NCI-H2107 (cell line): ENCODE results near the gene ICAM3.
"Not testable (repeated sequence)": the region's sequence is repeated elsewhere in the genome, so short reads cannot be mapped to it uniquely, and the experiment has no call there.

Source experiments
- DNase-seq: peaks from one replicate; lab custom pipeline; 2025; lab: John Stamatoyannopoulos, UW

The ICAM3 gene

DNA sequence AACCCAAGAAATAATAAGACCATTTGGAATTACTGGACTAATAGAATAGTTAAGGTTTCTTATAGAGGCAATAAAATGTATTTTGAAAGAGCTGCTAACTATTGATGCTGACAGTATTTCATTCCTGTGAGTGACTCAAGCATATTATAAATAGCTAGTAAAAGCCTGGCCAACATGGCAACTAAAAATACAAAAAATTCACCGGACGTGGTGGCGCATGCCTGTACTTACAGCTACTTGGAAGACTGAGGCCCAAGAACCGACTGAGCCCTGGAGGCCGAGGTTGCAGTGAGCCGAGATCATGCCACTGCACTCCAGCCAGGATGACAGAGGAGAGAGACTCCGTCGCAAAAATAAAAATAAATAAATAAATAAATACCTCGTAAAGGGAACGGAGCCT lies 5.4 kb upstream of the ICAM3 start:
- DNase-seq: no peak

DNA sequence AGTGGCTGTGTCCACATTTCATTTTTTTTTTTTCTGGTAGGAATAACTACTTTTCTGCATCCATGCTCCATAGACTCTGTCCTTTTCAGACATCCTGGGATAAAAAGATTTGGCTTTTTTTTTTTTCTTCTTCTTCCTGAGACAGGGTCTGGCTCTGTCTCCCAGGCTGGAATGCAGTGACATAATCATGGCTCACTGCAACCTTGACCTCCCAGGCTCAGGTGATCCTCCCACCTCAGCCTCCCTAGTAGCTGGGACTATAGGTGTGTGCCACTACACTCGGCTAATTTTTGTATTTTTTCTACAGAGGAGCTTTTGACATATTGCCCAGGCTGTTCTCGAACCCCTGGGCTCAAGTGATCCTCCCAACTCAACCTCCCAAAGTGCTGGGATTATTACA lies 4.1 kb upstream of the ICAM3 start:
- no peak for DNase-seq

DNA sequence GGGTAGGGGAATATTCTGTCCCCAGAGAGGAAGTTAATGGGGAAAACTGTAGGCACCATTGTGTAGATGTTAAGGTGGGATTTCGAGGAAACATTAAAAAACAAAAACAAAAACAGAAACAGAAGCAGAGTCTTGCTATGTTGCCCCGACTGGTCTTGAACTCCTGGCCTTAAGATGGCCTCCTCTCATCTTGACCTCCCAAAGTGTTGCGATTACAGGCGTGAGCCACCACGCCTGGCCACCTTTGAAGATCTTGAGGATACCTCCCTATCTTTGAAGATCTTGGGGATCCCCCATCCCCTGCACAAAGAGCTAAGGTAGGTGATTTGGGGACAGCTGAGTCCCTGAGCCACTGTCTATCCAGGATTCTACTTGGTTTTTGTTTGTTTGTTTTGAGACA lies 553 bp upstream of the ICAM3 start:
- no peak for DNase-seq

DNA sequence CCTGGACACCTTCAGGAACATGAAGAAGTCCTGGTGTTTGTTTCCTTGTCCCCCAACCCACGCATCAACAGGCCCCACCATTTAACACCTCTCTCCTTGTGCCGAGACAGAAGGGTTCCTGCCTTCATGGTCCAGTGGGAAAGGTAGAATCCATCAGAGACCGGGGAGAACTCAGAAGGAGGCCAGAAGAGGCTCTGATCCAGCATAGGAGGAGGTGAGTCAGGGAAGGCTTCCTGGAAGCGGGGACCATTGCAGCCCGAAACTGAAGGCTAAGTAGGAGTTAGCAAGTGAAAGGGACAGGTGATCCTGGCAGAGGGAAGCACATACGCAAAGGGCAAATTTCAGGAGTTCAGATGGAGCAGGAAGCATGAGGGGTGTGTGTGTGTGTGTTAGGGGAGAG lies 484 bp downstream of the ICAM3 start:
- DNase-seq: no peak

DNA sequence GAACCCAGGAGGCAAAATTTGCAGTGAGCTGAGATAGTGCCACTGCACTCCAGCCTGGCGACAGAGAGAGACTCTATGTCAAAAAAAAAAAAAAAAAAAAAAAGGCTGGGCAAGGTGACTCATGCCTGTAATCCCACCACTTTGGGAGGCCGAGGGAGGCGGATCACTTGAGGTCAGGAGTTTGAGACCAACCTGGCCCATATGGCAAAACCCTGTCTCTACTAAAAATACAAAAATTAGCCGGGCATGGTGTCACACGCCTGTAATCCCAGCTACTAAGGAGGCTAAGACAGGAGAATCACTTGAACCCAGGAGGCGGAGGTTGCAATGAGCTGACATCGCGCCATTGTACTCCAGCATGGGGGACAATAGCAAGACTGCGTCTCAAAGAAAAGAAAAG lies 2.7 kb downstream of the ICAM3 start:
- not testable (repeated sequence) for DNase-seq

DNA sequence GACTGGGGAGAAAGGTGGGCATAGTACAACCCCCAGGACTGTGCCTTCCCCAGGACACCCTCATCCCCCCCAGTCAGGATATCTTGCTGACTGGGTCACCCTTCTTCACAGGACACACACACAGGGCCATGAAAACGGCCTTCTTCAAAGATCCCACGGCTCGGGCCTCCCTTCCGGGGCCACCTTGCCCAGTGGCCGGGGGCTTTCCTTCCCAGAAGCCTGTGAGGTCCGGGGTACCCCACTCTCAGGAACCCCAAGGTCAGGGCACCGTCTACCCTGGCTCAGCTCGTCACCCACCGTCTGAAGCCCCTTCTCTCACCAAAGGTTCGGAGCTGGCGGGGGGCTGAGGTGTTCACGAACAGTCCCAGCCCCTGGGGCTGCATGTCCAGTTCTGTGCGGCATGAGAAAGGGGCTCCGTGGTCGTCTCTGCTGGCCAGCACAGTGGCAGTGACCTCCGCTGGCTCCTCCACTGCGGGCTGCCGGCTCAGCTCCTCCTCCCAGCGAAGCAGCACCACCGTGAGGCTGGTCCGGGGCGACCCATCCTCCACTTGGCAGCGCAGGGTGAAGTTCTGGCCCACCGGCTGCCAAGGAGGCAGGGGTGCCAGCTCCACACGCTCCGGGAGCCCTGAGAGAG lies 4.0 kb downstream of the ICAM3 start:
- DNase-seq: no peak

DNA sequence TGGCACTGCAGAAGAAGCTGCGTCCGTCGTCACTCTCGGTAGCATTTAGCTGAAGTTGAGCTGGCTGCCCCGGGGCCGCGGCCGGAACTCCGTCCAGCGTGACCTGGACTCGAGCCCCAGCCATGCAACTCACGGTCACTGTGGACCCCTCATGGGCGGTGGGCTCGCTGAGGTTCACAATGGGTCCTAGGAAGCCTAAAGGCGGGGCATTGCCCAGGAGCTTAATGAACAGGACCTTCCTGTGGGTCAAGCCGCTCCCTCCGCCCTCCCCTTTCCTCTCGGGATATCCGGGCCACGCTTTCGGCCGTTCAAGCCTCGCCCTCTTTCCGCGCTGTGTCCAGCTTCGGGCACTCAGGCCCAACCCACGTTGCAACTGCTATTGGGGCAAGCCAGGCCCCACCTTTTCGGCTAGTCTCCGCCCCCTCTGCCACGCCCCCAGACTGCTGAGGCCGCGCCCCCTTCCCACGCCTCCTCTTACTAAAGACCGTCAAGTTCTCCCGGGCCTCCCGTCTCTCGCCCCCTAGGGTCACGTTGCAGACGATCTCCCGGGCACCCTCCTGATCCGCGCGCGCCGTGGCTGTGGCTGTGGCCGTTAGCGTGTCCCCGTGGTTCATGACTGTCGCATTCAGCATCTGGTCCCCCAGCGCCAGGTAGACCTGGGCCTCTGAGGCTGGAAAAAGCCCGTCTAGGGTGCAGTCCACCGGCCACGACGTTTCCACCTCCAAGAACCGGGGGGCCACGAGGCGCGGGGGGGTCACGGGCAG lies 4.7 kb downstream of the ICAM3 start:
- DNase-seq: no peak

DNA sequence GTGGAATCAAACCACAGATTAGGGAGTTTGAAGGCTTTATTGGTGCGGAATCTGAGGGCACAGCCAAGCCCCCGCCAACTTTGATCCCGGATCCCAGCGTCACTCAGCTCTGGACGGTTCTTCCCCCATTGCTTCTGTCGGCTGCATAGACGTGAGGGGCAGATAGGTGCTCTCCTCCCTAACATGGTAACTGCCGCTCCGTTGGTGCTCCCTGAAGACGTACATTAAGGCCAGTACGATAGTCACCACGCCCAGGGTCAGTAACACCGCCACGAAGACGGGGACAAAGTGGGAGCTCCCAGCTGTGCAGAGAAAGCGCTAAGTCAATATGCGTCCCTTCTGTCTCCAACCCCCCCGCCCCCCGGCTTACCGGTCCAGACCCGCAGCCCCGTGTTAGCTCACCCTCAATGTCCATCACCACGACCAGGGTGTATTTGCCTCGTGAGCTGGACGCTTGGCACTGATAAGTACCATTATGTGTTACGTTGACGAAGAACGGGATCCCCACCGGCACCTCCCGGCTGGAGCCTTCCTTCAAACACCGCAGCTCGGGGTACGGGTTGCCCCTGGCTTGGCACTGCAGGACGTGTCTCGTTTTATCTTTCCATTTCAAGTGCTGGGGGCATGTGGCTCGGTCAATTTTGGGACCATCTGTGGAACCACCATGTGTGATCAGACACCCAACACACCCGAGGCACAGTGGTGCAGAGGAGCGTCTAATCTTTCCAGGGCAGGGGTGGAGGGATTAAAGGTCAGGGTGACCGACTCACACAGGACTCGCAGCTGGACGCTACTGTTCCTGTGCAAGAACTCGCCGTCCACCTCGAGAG lies 5.5 kb downstream of the ICAM3 start:
- DNase-seq: no peak

DNA sequence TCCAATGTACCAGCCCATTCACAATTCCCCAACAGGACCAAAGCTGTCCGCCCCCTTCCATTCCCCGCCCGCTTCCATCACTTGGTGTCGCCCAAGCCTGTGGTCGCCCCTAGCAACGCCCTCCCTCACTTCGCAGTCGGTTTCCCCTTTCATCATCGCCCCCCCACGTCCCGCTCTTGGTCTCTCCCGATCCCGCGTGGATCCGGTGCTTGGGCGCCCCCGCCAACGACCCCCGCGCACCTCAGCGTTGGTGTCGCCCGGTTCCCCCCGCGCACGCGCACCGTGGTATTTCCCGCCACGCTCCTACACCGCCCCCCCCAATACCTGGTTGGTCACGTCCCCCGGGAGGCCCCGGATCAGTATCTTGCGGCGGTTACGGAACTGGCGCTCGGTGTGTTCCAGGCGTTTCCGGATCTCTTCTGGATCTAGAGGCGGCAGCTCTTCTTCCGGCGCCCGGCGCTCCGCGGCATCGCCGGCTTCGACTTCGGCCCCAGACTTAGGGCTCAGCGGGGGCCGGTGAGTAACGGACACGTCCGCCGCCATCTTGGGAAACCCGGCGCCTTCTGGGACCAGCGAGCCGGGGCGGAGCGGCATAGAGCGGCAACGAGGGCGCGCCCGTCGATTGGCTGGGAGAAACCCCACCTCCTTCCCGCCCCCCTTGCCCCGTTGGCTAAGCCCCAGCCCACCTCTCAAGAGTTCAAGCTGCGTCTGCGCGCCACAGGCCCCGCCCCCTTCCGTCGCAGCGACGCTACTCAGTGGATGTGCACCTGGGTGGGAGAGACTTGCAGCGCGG lies 6.3 kb downstream of the ICAM3 start, which contains the start of gene RAVER1:
RAVER1 (minus strand) TSS at position 565 of the 793 bp plus-strand sequence; CDS start at position 543, 22 bp downstream.
- DNase-seq: peak; percentile 95

DNA sequence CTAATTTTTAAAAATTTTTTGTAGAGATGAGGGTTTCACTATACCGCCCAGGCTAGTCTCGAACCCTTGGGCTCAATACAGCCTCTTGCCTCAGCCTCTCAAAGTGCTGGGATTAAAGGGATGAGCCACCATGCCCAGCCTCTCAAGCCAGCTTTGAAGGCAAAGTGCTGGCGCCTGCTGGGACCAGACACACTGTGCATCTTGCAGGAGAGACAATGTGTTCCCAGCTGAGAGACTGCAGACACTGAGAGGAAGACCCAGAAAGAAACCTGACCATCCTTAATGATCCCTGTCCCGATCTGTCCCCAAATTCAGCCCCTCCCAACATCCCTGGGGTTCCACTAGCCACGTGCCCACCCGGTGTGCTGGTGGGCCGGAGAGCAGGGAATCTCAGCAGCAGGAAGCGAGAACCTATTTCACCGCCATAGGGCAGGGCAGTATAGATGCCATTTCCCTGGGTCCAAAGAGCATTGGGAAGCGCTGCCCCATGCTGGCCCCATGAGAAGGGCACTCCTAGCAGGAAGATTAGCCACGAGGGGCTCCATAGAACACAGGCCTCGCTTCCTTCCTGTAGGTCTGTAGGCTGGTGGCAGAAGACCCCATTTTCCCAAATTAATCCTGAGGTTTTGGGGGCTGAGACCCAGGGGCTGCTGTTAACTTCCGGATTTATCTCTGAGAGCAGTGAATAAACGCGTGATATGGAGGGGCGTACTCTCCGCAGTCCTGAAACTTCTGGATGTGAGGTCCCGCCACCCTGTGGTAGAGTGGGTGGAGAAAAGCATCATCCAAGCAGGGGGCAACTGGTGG lies 7.1 kb downstream of the ICAM3 start:
- no peak for DNase-seq

DNA sequence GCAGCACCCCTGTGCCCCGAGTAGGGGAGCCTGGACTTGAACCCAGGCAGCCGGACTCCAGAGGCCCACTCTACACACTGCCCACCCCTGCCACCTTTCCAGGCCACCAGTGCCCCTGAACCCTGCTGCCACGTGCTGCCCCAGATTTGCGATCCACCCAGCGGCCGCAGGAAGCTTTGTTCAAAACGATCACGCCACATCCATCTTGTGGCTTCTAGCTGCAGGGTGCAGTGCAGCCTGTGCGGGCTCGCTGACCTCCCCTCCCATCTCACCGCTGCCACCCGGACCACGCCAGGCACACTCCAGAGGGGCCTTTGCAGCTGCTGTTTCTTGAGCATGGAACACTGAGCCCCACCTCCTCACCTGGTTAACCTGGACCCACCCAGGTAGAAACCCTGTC lies 9.9 kb downstream of the ICAM3 start:
- no peak for DNase-seq

DNA sequence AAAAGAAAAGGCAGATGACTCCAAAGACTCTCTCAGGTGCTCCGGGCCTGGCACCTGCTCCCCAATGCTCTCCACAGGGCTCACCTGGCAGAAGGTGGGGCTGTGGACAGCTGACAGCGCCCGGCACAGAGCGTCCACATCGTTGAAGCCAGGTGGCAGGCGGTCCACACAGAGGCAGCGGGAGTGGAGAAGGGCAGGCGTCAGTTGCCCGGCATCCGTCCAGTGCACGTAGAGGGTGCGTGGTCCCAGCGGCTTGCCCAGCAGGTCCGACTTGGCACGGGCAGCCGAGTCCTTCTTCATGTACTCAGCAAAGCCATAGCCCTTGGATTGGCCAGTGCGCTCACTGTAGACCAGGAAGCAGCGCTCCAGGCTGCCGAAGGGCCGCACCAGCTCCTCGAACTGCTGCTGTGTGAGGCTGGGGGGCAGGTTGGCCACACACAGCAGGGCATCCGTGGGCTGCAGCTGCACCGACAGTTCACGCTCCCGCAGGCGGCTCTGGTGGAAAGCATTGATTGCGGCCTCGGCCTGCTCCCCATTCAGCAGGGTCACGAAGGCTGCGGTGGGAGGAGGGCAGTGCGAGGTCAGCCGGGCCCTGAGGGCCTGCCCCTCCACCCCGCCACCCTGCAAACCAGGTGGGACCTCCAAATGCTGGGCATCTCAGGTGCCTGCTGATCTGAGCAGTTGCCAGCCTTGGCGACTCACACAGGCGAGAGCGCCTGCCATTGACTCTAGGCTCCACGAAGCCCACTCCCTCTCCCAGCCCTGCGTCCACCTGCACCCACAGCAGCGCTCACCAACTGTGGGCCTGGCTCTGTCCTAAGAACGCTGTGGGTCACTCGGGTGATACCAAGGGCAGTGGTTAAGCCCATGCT lies 10.6 kb downstream of the ICAM3 start:
- no peak for DNase-seq

DNA sequence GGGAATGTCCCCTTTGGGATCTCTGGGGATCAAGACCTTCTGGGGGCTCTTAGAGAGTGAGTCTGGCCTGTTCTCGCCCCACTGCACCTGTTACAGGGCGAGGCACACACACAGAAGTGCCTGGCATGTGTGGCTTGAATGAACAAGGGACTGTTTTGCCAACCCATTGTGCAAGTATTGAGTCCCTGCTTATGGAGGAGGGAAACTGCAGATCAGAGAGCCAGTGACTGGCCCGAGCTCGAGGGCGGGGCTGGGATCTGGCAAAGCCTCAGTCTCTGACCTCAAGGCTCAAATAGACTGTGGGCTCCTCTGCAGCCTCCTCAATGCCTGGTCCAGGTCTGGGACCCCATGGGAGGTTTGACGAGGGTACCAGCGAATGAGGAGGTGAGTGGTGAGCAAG lies 11.6 kb downstream of the ICAM3 start:
- DNase-seq: no peak

DNA sequence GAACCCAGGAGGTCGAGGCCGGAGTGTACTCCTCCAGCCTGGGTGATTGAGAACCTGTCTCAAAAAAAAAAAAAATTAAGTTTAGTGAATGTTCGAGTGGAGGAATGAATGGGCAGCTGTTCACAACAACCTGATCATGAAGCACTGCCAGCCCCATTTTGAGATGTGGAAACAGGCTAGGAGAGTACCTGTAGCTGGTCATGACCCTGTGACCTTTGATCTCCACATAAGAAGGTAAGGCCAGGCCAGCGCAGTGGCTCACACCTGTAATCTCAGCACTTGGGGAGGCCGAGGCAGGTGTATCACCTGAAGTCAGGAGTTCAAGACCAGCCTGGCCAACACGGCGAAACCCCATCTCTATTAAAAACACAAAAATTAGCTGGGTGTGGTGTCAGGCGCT lies 13.7 kb downstream of the ICAM3 start:
- DNase-seq: no peak

DNA sequence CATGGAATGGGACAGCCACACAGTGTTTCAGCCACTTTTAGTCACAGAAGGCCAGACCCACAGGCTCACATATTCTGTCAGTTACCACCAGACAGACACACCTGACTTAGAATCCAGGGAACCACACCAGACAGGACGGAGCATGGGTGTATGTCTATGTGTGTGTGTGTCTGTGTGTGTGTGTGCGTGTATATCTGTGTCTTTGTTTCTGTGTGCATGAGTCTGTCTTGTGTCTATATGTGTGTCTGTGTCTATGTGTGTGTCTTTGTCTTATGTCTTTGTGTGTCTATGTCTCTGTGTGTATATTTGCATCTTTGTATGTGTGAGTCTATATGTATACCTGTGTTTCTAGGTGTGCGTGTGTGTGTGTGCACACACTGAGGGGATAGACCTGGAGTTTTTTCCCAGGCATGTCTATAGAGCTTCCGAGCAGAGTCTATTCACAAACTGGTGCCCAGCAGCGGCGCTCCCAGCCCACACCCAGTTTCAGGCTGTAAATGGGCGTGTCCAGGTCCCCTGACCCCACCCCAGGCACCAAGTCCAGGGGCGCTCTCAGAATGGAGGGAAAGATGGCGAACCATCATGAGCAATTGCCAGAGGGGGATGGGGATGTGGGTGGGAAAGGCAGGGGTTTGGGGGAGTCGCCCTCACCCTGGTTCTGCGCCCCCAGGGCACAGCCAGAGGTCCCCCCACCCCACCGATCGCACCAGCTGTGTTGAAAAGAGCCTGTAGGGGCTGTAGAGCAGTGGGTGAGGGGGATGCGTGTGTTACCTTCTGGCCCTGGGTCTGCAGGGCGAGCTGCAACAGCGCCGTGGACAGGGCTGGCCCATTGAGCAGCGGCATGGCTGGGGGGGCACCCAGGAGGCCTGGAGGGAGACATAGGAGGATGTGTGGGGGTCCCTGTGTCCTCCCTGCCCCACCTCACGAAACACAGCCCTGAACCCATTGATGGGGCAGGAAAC lies 17.3 kb downstream of the ICAM3 start:
- no peak for DNase-seq

DNA sequence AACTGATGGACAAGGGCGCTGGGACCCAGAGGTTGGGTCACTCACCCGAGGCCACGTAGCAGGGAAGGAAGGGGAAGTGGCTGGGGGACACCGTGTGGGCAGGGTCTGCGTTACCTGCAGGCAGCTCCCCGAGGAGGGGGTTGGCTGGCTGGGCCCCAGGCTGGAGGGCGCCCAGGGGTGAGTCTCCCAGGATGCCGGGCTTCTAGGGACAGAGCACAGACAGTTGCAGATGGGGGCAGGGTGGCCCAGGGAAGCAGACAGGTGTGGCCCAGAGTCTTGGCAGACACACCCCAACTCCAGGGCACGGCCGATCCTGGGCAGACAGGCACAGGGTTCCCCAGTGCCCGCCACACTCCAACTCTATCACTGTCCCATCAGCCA lies 18.0 kb downstream of the ICAM3 start:
- DNase-seq: no peak

DNA sequence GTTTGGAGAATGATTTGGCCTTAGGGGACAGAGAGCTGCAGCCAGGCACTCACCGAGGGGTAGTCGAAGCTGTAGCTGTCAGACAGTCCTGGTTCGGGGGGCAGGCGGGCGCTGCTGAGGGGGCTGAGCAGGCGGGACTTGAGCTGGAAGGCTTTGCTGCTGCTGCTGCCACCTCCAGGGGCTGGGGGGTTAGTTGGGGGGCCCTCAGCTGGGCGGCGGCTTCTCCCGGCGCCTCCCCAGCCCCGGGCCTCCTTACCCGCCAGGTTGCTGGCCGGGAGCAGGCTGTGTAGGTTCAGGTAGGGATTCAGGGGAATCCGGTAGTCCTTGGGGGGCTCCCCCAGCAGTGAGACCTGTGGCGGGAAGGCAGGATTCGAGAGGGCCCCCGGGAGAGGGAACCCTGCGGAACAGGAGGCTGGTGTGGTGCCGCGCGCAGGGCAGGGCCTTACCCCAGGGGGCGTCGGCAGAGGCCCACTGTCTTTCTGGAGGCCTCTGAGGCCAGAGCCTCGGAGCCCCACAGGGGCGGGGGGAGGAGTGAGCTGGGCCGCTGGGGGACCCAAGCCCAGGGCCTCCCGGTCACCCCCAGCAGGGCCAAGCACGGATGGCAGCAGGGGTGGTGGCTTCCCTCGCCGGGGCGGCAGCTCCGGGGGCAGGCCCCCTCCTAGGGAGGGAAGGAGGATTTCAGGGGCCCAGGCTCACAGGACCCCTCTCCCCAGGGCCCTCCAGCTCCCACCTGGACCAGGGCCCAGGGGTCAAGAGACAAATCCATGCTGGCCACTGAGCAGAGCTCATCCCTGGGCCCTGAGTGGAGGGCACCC lies 18.6 kb downstream of the ICAM3 start:
- DNase-seq: no peak
